GM12878 (cell line): Measurements from ENCODE around the gene PKD1. TPM values are rescaled to one million over a fixed set of nuclear protein-coding genes. Genes with fewer than 3 reads are reported as not detected.

Experiments used
- ATAC-seq: fragments of 200-7000 bp; cut with Tn5 transposase; 3 replicates; pipeline ENCODE4 v1.9.1; 2020; ENCODE audit warnings: mild to moderate bottlenecking, moderate library complexity
- BruUV-seq: library from RNA; stranded (reverse); fragments of 400-500 nt; replicated peaks from 2 replicates; lab custom pipeline; 2021; lab: Mats Ljungman, UMichigan
- CTCF ChIA-PET: fragments of 300-600 bp; sonication (Branson Sonifier 250); formaldehyde crosslinking; extraction: SDS; loops from one replicate; lab custom pipeline; 2021; ENCODE audit warnings: inconsistent platforms; lab: Yijun Ruan, JAX
- POLR2A ChIA-PET: fragments of 350-600 bp; formaldehyde crosslinking; extraction: SDS; loops from one replicate; lab custom pipeline; 2021; ENCODE audit warnings: inconsistent platforms; lab: Charles Lee
- RAD21 ChIA-PET: fragments of 300-600 bp; sonication (Branson Sonifier 250); formaldehyde crosslinking; loops from one replicate; lab custom pipeline; 2023; ENCODE audit warnings: antibody characterized with exemption; ENCODE audit not compliant: unreplicated experiment; lab: Charles Lee
- SMC1A ChIA-PET: fragments of 300-600 bp; sonication (Branson Sonifier 250); formaldehyde crosslinking; loops from one replicate; lab custom pipeline; 2023; ENCODE audit not compliant: unreplicated experiment, uncharacterized antibody; lab: Charles Lee
- DNase-seq: peaks from one replicate; pipeline ENCODE4 v3.0.0-alpha.2; 2011; ENCODE audit warnings: low read depth, low spot score
- FAIRE-seq: peaks from 3 replicates; lab custom pipeline; 2011; peaks lifted over from hg19 to GRCh38; lab: Jason Lieb, UNC
- H2AFZ ChIP-seq: 2 replicates; pipeline ENCODE4 v1.6.0; 2011; ENCODE audit warnings: low read depth, low read length, control low read depth; ENCODE audit not compliant: control insufficient read depth
- H3K27ac ChIP-seq: 2 replicates; pipeline ENCODE4 v1.5.1; 2011; ENCODE audit warnings: control low read depth; ENCODE audit not compliant: control insufficient read depth, insufficient read depth
- H3K27me3 ChIP-seq, 2 experiments: replicated peaks in 1 of 2; 2 replicates each; pipeline versions ENCODE4 v1.6.0 to v1.6.1; 2011; ENCODE audit warnings: low read length in 1 of 2; ENCODE audit not compliant: control insufficient read depth in 2 of 2, insufficient read depth in 2 of 2
- H3K36me3 ChIP-seq, 2 experiments: 2 replicates each; pipeline ENCODE4 v1.5.1; 2011; ENCODE audit warnings: low read length in 1 of 2; ENCODE audit not compliant: control insufficient read depth in 2 of 2, insufficient read depth in 2 of 2
- H3K4me1 ChIP-seq: 2 replicates; pipeline ENCODE4 v1.6.1; 2011; ENCODE audit warnings: mild to moderate bottlenecking, low read length, moderate library complexity, mixed read lengths; ENCODE audit not compliant: control insufficient read depth, insufficient read depth
- H3K4me2 ChIP-seq: 2 replicates; pipeline ENCODE4 v1.6.0; 2011; ENCODE audit warnings: control low read depth; ENCODE audit not compliant: control insufficient read depth, insufficient read depth
- H3K4me3 ChIP-seq: fragments of 200-600 bp; sonication (generic); 2 replicates; pipeline ENCODE4 v1.5.1; 2016
- H3K79me2 ChIP-seq: 2 replicates; pipeline ENCODE4 v1.6.0; 2011; ENCODE audit warnings: low read length; ENCODE audit not compliant: control insufficient read depth, insufficient read depth
- H3K9ac ChIP-seq: 2 replicates; pipeline ENCODE4 v1.8.0; 2011; ENCODE audit warnings: low read length, control low read depth, mixed read lengths; ENCODE audit not compliant: control insufficient read depth, insufficient read depth
- H3K9me3 ChIP-seq: replicated peaks from 3 replicates; pipeline ENCODE4 v1.5.1; 2011; ENCODE audit warnings: mild to moderate bottlenecking, low read length; ENCODE audit not compliant: control insufficient read depth, insufficient read depth
- H4K20me1 ChIP-seq: 2 replicates; pipeline ENCODE4 v1.6.0; 2011; ENCODE audit not compliant: control insufficient read depth, insufficient read depth
- BRCA1 ChIP-seq: IDR thresholded peaks from 2 replicates; pipeline ENCODE4 v1.6.1; 2011; ENCODE audit warnings: low read depth, low read length, improper control_type of control experiment
- CHD1 ChIP-seq: IDR thresholded peaks from 2 replicates; pipeline ENCODE4 v1.6.1; 2012; ENCODE audit warnings: low read depth, low read length, improper control_type of control experiment
- ELK1 ChIP-seq: IDR thresholded peaks from 2 replicates; pipeline ENCODE4 v1.6.1; 2012; ENCODE audit warnings: low read depth, low read length, improper control_type of control experiment
- EP300 ChIP-seq, 2 experiments: fragments of 150-350 bp in 1 of 2; IDR thresholded peaks; 2 replicates each; pipeline ENCODE4 v1.6.1; 2011 to 2012; ENCODE audit warnings: low read depth in 2 of 2, low read length in 2 of 2, borderline replicate concordance in 1 of 2, improper control_type of control experiment in 1 of 2, inconsistent platforms in 1 of 2; ENCODE audit not compliant: control insufficient read depth in 1 of 2
- HDAC2 ChIP-seq: fragments of 200-600 bp; sonication (generic); IDR thresholded peaks from 2 replicates; pipeline ENCODE4 v1.6.1; 2017
- IRF4 ChIP-seq: IDR thresholded peaks from 2 replicates; pipeline ENCODE4 v1.6.1; 2011; ENCODE audit warnings: low read depth, low read length
- NFIC ChIP-seq: IDR thresholded peaks from 2 replicates; pipeline ENCODE4 v1.6.1; 2012; ENCODE audit warnings: low read depth, mild to moderate bottlenecking, inconsistent platforms, low read length, moderate library complexity
- NR2C2 ChIP-seq: IDR thresholded peaks from 2 replicates; pipeline ENCODE4 v1.6.1; 2011; ENCODE audit warnings: borderline replicate concordance, low read depth; ENCODE audit not compliant: control insufficient read depth, insufficient read length
- RBBP5 ChIP-seq: fragments of 200-600 bp; sonication (generic); conservative IDR thresholded peaks from 2 replicates; pipeline ENCODE4 v1.6.1; 2016
- RELB ChIP-seq: fragments of 450-650 bp; IDR thresholded peaks from 2 replicates; pipeline ENCODE4 v1.6.1; 2017; ENCODE audit warnings: low read depth, mild to moderate bottlenecking, moderate library complexity
- RUNX3 ChIP-seq: IDR thresholded peaks from 2 replicates; pipeline ENCODE4 v1.6.1; 2012; ENCODE audit warnings: low read length, inconsistent platforms
- SMAD5 ChIP-seq: IDR thresholded peaks from 2 replicates; pipeline ENCODE4 v1.6.1; 2016; ENCODE audit warnings: antibody characterized with exemption, low read depth
- SMARCA5 ChIP-seq: fragments of 450-650 bp; IDR thresholded peaks from 2 replicates; pipeline ENCODE4 v1.6.1; 2017; ENCODE audit warnings: mild to moderate bottlenecking
- SP1 ChIP-seq: IDR thresholded peaks from one replicate; pipeline ENCODE4 v1.6.1; 2011; ENCODE audit warnings: low read depth, low read length
- STAT3 ChIP-seq: IDR thresholded peaks from 2 replicates; pipeline ENCODE4 v1.6.1; 2011; ENCODE audit warnings: low read depth, low read length, improper control_type of control experiment
- ZNF217 ChIP-seq: fragments of 450-650 bp; IDR thresholded peaks from 2 replicates; pipeline ENCODE4 v1.6.1; 2017; ENCODE audit warnings: antibody characterized with exemption, mild to moderate bottlenecking
- WGBS: methylation state at CpG from one replicate; pipeline ENCODE4 v1.1.6; 2016; ENCODE audit warnings: low lambda C conversion rate; ENCODE audit not compliant: insufficient replicate concordance, insufficient coverage; ENCODE audit errors: missing lambda C conversion rate; 5-methylcytosine and 5-hydroxymethylcytosine counted together
- in situ Hi-C: fragments of 300-500 bp; cut with MboI; formaldehyde crosslinking; loops from 9 replicates; pipeline ENCODE4 v1.14.3; 2018; ENCODE audit warnings: mixed read lengths
- intact Hi-C: fragments of 100-400 bp; cut with micrococcal nuclease; formaldehyde crosslinking; loops from one replicate; pipeline ENCODE4 v1.14.2; 2022; ENCODE audit not compliant: unreplicated experiment
- polyA plus RNA-seq, 11 experiments: library from polyadenylated mRNA; depleted of rRNA in 4 of 11; unstranded in 6 of 11; stranded (reverse) in 5 of 11; fragments of >200 nt; fragmentation: Nextera tagmentation in 4 of 11; fragmentation: Illumina TruSeq in 1 of 11; extraction: Ambion mirVana in 4 of 11; extraction: Trizol in 1 of 11; gene quantifications; 1 replicate in 1 of 11; 2 replicates in 10 of 11; pipeline versions ENCODE4 v1.2.1 to v1.2.3, GENCODE V29; 2011 to 2016; ENCODE audit warnings: inconsistent platforms in 2 of 11, missing spikeins in 2 of 11, low read depth in 1 of 11
- total RNA-seq, 4 experiments: library from RNA; depleted of rRNA in 3 of 4; stranded (reverse); fragments of >200 nt in 3 of 4; fragmentation: Illumina TruSeq in 1 of 4; extraction: Trizol in 1 of 4; gene quantifications; 2 replicates each; pipeline versions ENCODE4 v1.2.1 to v1.2.3, GENCODE V29; 2013 to 2021
- TF ChIP-seq, protein P1 (sequence below): fragments of 450-650 bp; IDR thresholded peaks from 2 replicates; pipeline ENCODE4 v1.6.1; 2016; ENCODE audit warnings: mild to moderate bottlenecking
- TF ChIP-seq, protein P2 (sequence below): fragments of 150-350 bp; IDR thresholded peaks from 2 replicates; pipeline ENCODE4 v1.6.1; 2016; ENCODE audit warnings: low read depth, low read length

The PKD1 gene
- total and polyA plus RNA-seq, 10 of the 15 experiments (the other 5 are each of a cell fraction or from before 2014, with no cell fraction given), result 0.11 to 62.0 (median 6.1) TPM

- TF ChIP-seq SMARCA5, result no peak
- no peak for TF ChIP-seq RBBP5
- no peak for TF ChIP-seq EP300 (IDR thresholded peaks at IDR 0.05; ENCODE audit: borderline replicate concordance in 1 of 2, control insufficient read depth in 1 of 2, low read depth in 2 of 2, low read length in 2 of 2)
- TF ChIP-seq, all 136 proteins: peak for 0
These were observed 61.6 kb downstream of the PKD1 start (continued) for GRCh38 chr16:2074071-2074470.

GRCh38 chr16:2072926-2073325 lies 62.8 kb downstream of the PKD1 start:
- Histone ChIP-seq H3K4me3 (no peak overlapping the region), H3K4me1 (no peaks in the 10 kb centered on the region), H3K9me3 (no peaks in the 10 kb centered on the region), H3K4me2 (no peak overlapping the region), H3K9ac (no peak overlapping the region), H3K27me3 (no peaks in the 10 kb centered on the region), H4K20me1 (no peaks in the 10 kb centered on the region), H3K79me2 (no peaks in the 10 kb centered on the region), H2AFZ (no peak overlapping the region), H3K36me3 (peaks cover 0 to 9% of the 10 kb centered on the region in 2 experiments; a peak in 3 of 4 replicates), H3K27ac (no peak overlapping the region)
- no TSS peak for BruUV-seq
- no peak for DNase-seq
- ChIA-PET POLR2A (no interaction called here), RAD21 (no interaction called here), CTCF (no interaction called here), SMC1A (no interaction called here)
- intact Hi-C loops (no loop called here), in situ Hi-C loops (no loop called here)
- ATAC-seq, result no peak
- WGBS, result 77% methylated on average over 7 of the region's 8 CpGs
- TF ChIP-seq BRCA1, result no peak
- no peak for TF ChIP-seq STAT3
- TF ChIP-seq HDAC2, result no peak
- no peak for TF ChIP-seq SMAD5
- TF ChIP-seq NR2C2, result no peak
- no peak for TF ChIP-seq ELK1
- TF ChIP-seq, protein P1, sequence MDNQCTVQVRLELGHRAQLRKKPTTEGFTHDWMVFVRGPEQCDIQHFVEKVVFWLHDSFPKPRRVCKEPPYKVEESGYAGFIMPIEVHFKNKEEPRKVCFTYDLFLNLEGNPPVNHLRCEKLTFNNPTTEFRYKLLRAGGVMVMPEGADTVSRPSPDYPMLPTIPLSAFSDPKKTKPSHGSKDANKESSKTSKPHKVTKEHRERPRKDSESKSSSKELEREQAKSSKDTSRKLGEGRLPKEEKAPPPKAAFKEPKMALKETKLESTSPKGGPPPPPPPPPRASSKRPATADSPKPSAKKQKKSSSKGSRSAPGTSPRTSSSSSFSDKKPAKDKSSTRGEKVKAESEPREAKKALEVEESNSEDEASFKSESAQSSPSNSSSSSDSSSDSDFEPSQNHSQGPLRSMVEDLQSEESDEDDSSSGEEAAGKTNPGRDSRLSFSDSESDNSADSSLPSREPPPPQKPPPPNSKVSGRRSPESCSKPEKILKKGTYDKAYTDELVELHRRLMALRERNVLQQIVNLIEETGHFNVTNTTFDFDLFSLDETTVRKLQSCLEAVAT, result no peak
- no peak for TF ChIP-seq SP1
- no peak for TF ChIP-seq CHD1
- no peak for TF ChIP-seq RUNX3
- TF ChIP-seq, protein P2, sequence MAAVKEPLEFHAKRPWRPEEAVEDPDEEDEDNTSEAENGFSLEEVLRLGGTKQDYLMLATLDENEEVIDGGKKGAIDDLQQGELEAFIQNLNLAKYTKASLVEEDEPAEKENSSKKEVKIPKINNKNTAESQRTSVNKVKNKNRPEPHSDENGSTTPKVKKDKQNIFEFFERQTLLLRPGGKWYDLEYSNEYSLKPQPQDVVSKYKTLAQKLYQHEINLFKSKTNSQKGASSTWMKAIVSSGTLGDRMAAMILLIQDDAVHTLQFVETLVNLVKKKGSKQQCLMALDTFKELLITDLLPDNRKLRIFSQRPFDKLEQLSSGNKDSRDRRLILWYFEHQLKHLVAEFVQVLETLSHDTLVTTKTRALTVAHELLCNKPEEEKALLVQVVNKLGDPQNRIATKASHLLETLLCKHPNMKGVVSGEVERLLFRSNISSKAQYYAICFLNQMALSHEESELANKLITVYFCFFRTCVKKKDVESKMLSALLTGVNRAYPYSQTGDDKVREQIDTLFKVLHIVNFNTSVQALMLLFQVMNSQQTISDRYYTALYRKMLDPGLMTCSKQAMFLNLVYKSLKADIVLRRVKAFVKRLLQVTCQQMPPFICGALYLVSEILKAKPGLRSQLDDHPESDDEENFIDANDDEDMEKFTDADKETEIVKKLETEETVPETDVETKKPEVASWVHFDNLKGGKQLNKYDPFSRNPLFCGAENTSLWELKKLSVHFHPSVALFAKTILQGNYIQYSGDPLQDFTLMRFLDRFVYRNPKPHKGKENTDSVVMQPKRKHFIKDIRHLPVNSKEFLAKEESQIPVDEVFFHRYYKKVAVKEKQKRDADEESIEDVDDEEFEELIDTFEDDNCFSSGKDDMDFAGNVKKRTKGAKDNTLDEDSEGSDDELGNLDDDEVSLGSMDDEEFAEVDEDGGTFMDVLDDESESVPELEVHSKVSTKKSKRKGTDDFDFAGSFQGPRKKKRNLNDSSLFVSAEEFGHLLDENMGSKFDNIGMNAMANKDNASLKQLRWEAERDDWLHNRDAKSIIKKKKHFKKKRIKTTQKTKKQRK, result no peak
- no peak for TF ChIP-seq NFIC
- TF ChIP-seq RELB, result no peak
- no peak for TF ChIP-seq IRF4
- no peak for TF ChIP-seq ZNF217
- no peak for FAIRE-seq
